Tibial artery (tissue), 4 donors: ENCODE results near the gene RNF207.
"Not testable (repeated sequence)": the region's sequence is repeated elsewhere in the genome, so short reads cannot be mapped to it uniquely, and the experiment has no call there.

Experiments
- DNase-seq, 2 donors: peaks; one replicate each; pipeline ENCODE4 v3.0.0-alpha.2; 2019
- H3K27ac ChIP-seq, 2 donors: fragments of 200-600 bp; sonication (generic) in 1 of 2; 1 replicate in 1 of 2; 2 replicates in 1 of 2; pipeline ENCODE4 v1.5.1; 2018 to 2019; ENCODE audit warnings: mild to moderate bottlenecking in 1 of 2
- H3K27me3 ChIP-seq, 2 donors: fragments of 200-600 bp; sonication (generic) in 1 of 2; one replicate each; pipeline versions ENCODE4 v1.5.1 to v1.6.0; 2016 to 2019
- H3K36me3 ChIP-seq, 3 donors: fragments of 200-600 bp; sonication (generic) in 2 of 3; one replicate each; pipeline ENCODE4 v1.5.1; 2016 to 2019; ENCODE audit warnings: mild to moderate bottlenecking in 2 of 3
- H3K4me1 ChIP-seq, 4 donors: fragments of 200-600 bp; sonication (generic) in 2 of 4; 1 replicate in 3 of 4; 2 replicates in 1 of 4; pipeline ENCODE4 v1.5.1; 2016 to 2019
- H3K4me3 ChIP-seq, 2 donors: fragments of 200-600 bp; sonication (generic) in 1 of 2; 1 replicate in 1 of 2; 2 replicates in 1 of 2; pipeline ENCODE4 v1.5.1; 2018 to 2019; ENCODE audit warnings: mild to moderate bottlenecking in 2 of 2
- H3K9me3 ChIP-seq, 3 donors: fragments of 200-600 bp; sonication (generic) in 1 of 3; one replicate each; pipeline ENCODE4 v1.5.1; 2016 to 2019
- CTCF ChIP-seq, 2 experiments: fragments of 200-600 bp in 1 of 2; fragments of 450-650 bp in 1 of 2; IDR thresholded peaks; one replicate each; pipeline ENCODE4 v1.5.1; 2017 to 2019; ENCODE audit warnings: antibody characterized with exemption in 2 of 2, mild to moderate bottlenecking in 1 of 2, moderate library complexity in 1 of 2
- intact Hi-C: fragments of 100-400 bp; cut with DNase I; formaldehyde crosslinking; loops from one replicate; pipeline ENCODE4 v1.15.0; 2023; ENCODE audit warnings: low total_unique reads

The RNF207 gene

GRCh38 chr1:6212193-6212959 lies 6.5 kb downstream of the RNF207 start:
- no peak for DNase-seq
- H3K27ac ChIP-seq, result no peak overlapping the region
- H3K9me3 ChIP-seq, result no peaks in the 10 kb centered on the region
- peaks cover 0 to 41% (median 0%) of the 10 kb centered on the region in 3 donors for H3K36me3 ChIP-seq
- no peaks in the 10 kb centered on the region for H3K27me3 ChIP-seq
- TF ChIP-seq CTCF (IDR thresholded peaks at IDR 0.05), result no peak
- peaks cover 0 to 19% (median 7%) of the 10 kb centered on the region in 4 donors for H3K4me1 ChIP-seq
- intact Hi-C loops, result no loop called here
- no peak overlapping the region for H3K4me3 ChIP-seq

GRCh38 chr1:6218375-6219164 lies 12.7 kb downstream of the RNF207 start:
- H3K27ac ChIP-seq, result no peak overlapping the region
- no peak for DNase-seq
- no peaks in the 10 kb centered on the region for H3K27me3 ChIP-seq
- H3K4me3 ChIP-seq, result no peak overlapping the region
- peaks cover 0 to 6% (median 0%) of the 10 kb centered on the region in 4 donors for H3K4me1 ChIP-seq
- no peaks in the 10 kb centered on the region for H3K9me3 ChIP-seq
- H3K36me3 ChIP-seq, result peaks cover 1 to 59% (median 8%) of the 10 kb centered on the region in 3 donors
- intact Hi-C loops, result no loop called here
- no peak for TF ChIP-seq CTCF (IDR thresholded peaks at IDR 0.05)

GRCh38 chr1:6219641-6220040 lies 13.7 kb downstream of the RNF207 start:
- H3K4me1 ChIP-seq, H3K27me3 ChIP-seq, H3K9me3 ChIP-seq, DNase-seq, H3K4me3 ChIP-seq, intact Hi-C loops, H3K27ac ChIP-seq: not testable (repeated sequence)
- H3K36me3 ChIP-seq, result peaks cover 12 to 69% (median 18%) of the 10 kb centered on the region in 3 donors

- H3K9me3 ChIP-seq, result no peaks in the 10 kb centered on the region
- peaks cover 18 to 75% (median 24%) of the 10 kb centered on the region in 3 donors for H3K36me3 ChIP-seq
- no peak overlapping the region for H3K27ac ChIP-seq
- H3K4me3 ChIP-seq, result no peak overlapping the region
- no peak for TF ChIP-seq CTCF (IDR thresholded peaks at IDR 0.05)
- peaks cover 0 to 6% (median 0%) of the 10 kb centered on the region in 4 donors for H3K4me1 ChIP-seq
- intact Hi-C loops, result no loop called here
- no peaks in the 10 kb centered on the region for H3K27me3 ChIP-seq
- DNase-seq, result no peak
These were observed 14.3 kb downstream of the RNF207 start for GRCh38 chr1:6220236-6220635.

- H3K27me3 ChIP-seq, result no peaks in the 10 kb centered on the region
- TF ChIP-seq CTCF (IDR thresholded peaks at IDR 0.05), result no peak
- H3K27ac ChIP-seq, result no peak overlapping the region
- no peak overlapping the region for H3K4me3 ChIP-seq
- peaks cover 22 to 77% (median 32%) of the 10 kb centered on the region in 3 donors for H3K36me3 ChIP-seq
- H3K4me1 ChIP-seq, result peaks cover 0 to 6% (median 0%) of the 10 kb centered on the region in 4 donors
- no peaks in the 10 kb centered on the region for H3K9me3 ChIP-seq
- intact Hi-C loops, result no loop called here
- no peak for DNase-seq
These were observed 15.4 kb downstream of the RNF207 start for GRCh38 chr1:6221210-6221784.
